ENCODE data around the gene COL20A1. TPM values are rescaled to one million over a fixed set of nuclear protein-coding genes. Genes with fewer than 3 reads are reported as not detected.

The COL20A1 gene
- total RNA-seq, 1 experiment from 2014 or later: 2.3 TPM

DNA sequence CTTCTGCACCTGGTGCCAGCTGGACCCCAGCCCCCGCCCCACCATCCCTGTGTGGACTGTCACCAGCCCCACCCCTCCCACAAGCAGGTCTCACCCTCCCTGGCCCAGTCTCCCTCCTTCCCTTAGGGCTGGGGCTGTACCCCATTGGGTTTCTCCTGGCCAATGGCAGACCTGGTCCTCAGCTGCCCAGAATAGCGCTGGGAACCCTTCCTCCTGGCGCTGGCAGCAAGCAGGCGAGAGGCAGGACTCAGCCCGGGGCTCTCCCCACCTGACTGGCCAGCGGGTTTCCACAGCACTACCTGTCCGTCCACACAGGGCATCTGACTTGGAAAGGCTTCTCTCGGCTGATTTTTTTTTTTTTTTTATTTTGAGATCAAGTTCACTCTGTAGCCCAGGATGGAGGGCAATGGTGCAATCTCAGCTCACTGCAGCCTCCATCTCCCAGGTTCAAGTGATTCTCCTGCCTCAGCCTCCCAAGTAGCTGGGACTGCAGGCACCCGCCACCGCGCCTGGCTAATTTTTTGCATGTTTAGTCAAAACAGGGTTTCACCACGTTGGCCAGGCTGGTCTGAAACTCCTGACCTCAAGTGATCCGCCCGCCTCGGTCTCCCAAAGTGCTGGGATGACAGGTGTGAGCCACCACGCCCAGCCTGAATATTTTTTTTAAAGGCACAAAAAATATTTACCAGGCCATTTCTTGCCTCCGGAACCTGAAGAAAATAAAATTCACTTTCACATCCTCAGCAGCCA is 89.7 kb downstream of the COL20A1 start:
- H3K27me3 Mint-ChIP-seq (ENCODE audit: low read depth): peaks cover 31% of the 10 kb centered on the region
- H3K4me3 Mint-ChIP-seq: no peak overlapping the region; a peak in 1 of 5 replicates
- Histone ChIP-seq H3K4ac (ENCODE audit: low read depth, low read length) (no peak overlapping the region), H2BK20ac (ENCODE audit: low read depth, low read length, poor library complexity, severe bottlenecking) (no peak overlapping the region), H2AFZ (ENCODE audit: low read length) (no peak overlapping the region), H2BK5ac (ENCODE audit: insufficient read length, low read length) (no peak overlapping the region), H3T11ph (ENCODE audit: low read length) (no peak overlapping the region), H3K56ac (ENCODE audit: insufficient read length, low read depth, low read length) (no peak overlapping the region), H2BK15ac (ENCODE audit: low read depth, low read length) (no peak overlapping the region), H3K23ac (ENCODE audit: insufficient read length, low read depth, low read length) (no peak overlapping the region), H3K14ac (ENCODE audit: insufficient read depth, low read length) (no peak overlapping the region), H4K91ac (ENCODE audit: insufficient read length, low read depth, low read length) (no peak overlapping the region), H3K23me2 (ENCODE audit: insufficient read length, low read depth, low read length, poor library complexity, severe bottlenecking) (no peaks in the 10 kb centered on the region), H2AK5ac (ENCODE audit: insufficient read length, low read length) (no peak overlapping the region), H3K79me1 (ENCODE audit: insufficient read depth, low read depth, low read length, poor library complexity, severe bottlenecking) (no peaks in the 10 kb centered on the region), H3K4me1 (ENCODE audit: insufficient read depth, low read length) (0 out of 2 replicates have a peak, but pooled peaks cover 2% of the 10 kb centered on the region), H4K5ac (ENCODE audit: insufficient read length, low read depth, low read length) (no peak overlapping the region), H3K9ac (ENCODE audit: extremely low read depth, insufficient read length, low read length) (no peak overlapping the region), H3K27ac (ENCODE audit: insufficient read length, low read depth, low read length) (no peak overlapping the region), H2BK120ac (ENCODE audit: low read depth, low read length, poor library complexity, severe bottlenecking) (no peak overlapping the region), H3K4me2 (ENCODE audit: insufficient read depth, insufficient read length, low read length) (no peak overlapping the region), H4K8ac (replicated peaks; ENCODE audit: insufficient read length, low read depth, low read length) (no peak overlapping the region), H2BK12ac (ENCODE audit: insufficient read length, low read depth, low read length) (no peak overlapping the region), H4K20me1 (ENCODE audit: control insufficient read depth, insufficient read depth, insufficient read length) (no peaks in the 10 kb centered on the region), H3K18ac (ENCODE audit: insufficient read length, low read depth, low read length) (no peak overlapping the region), H3K79me2 (ENCODE audit: insufficient read depth, low read length) (0 out of 2 replicates have a peak, but pooled peaks cover 1% of the 10 kb centered on the region), H3K9me3 (ENCODE audit: control insufficient read depth, low read depth, low read length) (peaks cover 14% of the 10 kb centered on the region), H3K27me3 (ENCODE audit: insufficient read depth, low read length) (no peaks in the 10 kb centered on the region)
- H3K27ac Mint-ChIP-seq: no peak overlapping the region
- peaks cover 6 to 19% (median 14%) of the 10 kb centered on the region in 3 experiments for H3K36me3 Mint-ChIP-seq (ENCODE audit: insufficient read depth in 1 of 3, low read depth in 3 of 3)
- peaks cover 29 to 30% of the 10 kb centered on the region in 2 experiments for H3K9me3 Mint-ChIP-seq
- no peak for DNase-seq
- TF ChIP-seq, protein P1, sequence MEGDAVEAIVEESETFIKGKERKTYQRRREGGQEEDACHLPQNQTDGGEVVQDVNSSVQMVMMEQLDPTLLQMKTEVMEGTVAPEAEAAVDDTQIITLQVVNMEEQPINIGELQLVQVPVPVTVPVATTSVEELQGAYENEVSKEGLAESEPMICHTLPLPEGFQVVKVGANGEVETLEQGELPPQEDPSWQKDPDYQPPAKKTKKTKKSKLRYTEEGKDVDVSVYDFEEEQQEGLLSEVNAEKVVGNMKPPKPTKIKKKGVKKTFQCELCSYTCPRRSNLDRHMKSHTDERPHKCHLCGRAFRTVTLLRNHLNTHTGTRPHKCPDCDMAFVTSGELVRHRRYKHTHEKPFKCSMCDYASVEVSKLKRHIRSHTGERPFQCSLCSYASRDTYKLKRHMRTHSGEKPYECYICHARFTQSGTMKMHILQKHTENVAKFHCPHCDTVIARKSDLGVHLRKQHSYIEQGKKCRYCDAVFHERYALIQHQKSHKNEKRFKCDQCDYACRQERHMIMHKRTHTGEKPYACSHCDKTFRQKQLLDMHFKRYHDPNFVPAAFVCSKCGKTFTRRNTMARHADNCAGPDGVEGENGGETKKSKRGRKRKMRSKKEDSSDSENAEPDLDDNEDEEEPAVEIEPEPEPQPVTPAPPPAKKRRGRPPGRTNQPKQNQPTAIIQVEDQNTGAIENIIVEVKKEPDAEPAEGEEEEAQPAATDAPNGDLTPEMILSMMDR (conservative IDR thresholded peaks at IDR 0.05): no peak
- H3K4me1 Mint-ChIP-seq: peaks cover 13 to 29% of the 10 kb centered on the region in 2 experiments
- no CpG with 5 or more reads among the region's 17 CpGs for WGBS (ENCODE audit: extremely low coverage, insufficient read length, low lambda C conversion rate)

Measured in H9 (cell line).